HS-5 (cell line): ENCODE results near the gene PLPP6.

Source experiments
- DNase-seq: peaks from one replicate; pipeline ENCODE4 v3.0.0-alpha.2; 2012; ENCODE audit warnings: low read depth

PLPP6 gene

GRCh38 chr9:4662989-4663792 lies 1.1 kb downstream of the PLPP6 start:
- no peak for DNase-seq

- DNase-seq, result no peak
These were observed 1.9 kb downstream of the PLPP6 start for GRCh38 chr9:4663956-4664355.

- DNase-seq, result no peak
These were observed 3.3 kb downstream of the PLPP6 start for GRCh38 chr9:4665357-4665756.

GRCh38 chr9:4666042-4666699 lies 4.1 kb downstream of the PLPP6 start, which contains the start of gene SPATA6L:
TSS of gene SPATA6L (minus strand) at chr9:4666480. CDS start at chr9:4666250, 230 bp downstream.
- DNase-seq, result no peak

GRCh38 chr9:4667681-4668080 lies 5.6 kb downstream of the PLPP6 start:
- DNase-seq, result no peak

- DNase-seq, result no peak
These were observed 6.5 kb downstream of the PLPP6 start for GRCh38 chr9:4668604-4669003.

- DNase-seq, result no peak
These were observed 7.8 kb downstream of the PLPP6 start for GRCh38 chr9:4669890-4670289.

GRCh38 chr9:4670591-4670990 lies 8.5 kb downstream of the PLPP6 start:
- no peak for DNase-seq

GRCh38 chr9:4671737-4672136 lies 9.6 kb downstream of the PLPP6 start:
- DNase-seq, result no peak

- no peak for DNase-seq
These were observed 12.7 kb downstream of the PLPP6 start for GRCh38 chr9:4674783-4675182.

GRCh38 chr9:4677392-4677791 lies 15.3 kb downstream of the PLPP6 start:
- no peak for DNase-seq

GRCh38 chr9:4678679-4679267 lies 16.7 kb downstream of the PLPP6 start:
- DNase-seq, result no peak

GRCh38 chr9:4679268-4680172 lies 17.4 kb downstream of the PLPP6 start, which contains the start of gene CDC37L1:
TSS of gene CDC37L1 (plus strand) at chr9:4679569. CDS start at chr9:4679768, 199 bp downstream.
- DNase-seq, result peak; percentile 79

GRCh38 chr9:4680173-4680525 lies 18.1 kb downstream of the PLPP6 start:
- no peak for DNase-seq

- no peak for DNase-seq
These were observed 18.7 kb downstream of the PLPP6 start for GRCh38 chr9:4680750-4681149.

- DNase-seq, result no peak
These were observed 22.7 kb downstream of the PLPP6 start for GRCh38 chr9:4684820-4685219.

GRCh38 chr9:4686112-4686511 lies 24.0 kb downstream of the PLPP6 start:
- DNase-seq, result no peak

- DNase-seq, result no peak
These were observed 24.5 kb downstream of the PLPP6 start for GRCh38 chr9:4686584-4686983.

GRCh38 chr9:4689021-4689420 lies 26.9 kb downstream of the PLPP6 start:
- no peak for DNase-seq

GRCh38 chr9:4689687-4690104 lies 27.6 kb downstream of the PLPP6 start:
- DNase-seq, result no peak

- DNase-seq, result no peak
These were observed 28.1 kb downstream of the PLPP6 start for GRCh38 chr9:4690144-4690543.

- DNase-seq, result no peak
These were observed 29.7 kb downstream of the PLPP6 start for GRCh38 chr9:4691795-4692194.
